Urothelium cell line (cell line): ENCODE data around the gene CD83.
A peak's percentile ranks its signal among the peaks of the same experiment; 100 is the strongest.

Source experiments
- DNase-seq: peaks from one replicate; pipeline ENCODE4 v3.0.0; 2011; ENCODE audit warnings: low spot score, mixed read lengths
- FAIRE-seq: peaks from 2 replicates; lab custom pipeline; 2011; peaks lifted over from hg19 to GRCh38; lab: Jason Lieb, UNC

Gene CD83

GRCh38 chr6:14123386-14124111, 6.0 kb downstream of the CD83 start:
- DNase-seq = no peak

GRCh38 chr6:14125346-14125745, 7.8 kb downstream of the CD83 start:
- DNase-seq = no peak
- FAIRE-seq = no peak

More at GRCh38 chr6:14123386-14124111, 6.0 kb downstream of the CD83 start:
- no peak for FAIRE-seq

GRCh38 chr6:14126191-14126590, 8.6 kb downstream of the CD83 start:
- FAIRE-seq = no peak
- no peak for DNase-seq

- DNase-seq (no peak), FAIRE-seq (no peak)
Measured at GRCh38 chr6:14127611-14128010, 10.0 kb downstream of the CD83 start.

GRCh38 chr6:14128012-14128411, 10.4 kb downstream of the CD83 start:
- no peak for FAIRE-seq

GRCh38 chr6:14128746-14129145, 11.2 kb downstream of the CD83 start:
- FAIRE-seq = no peak

More at GRCh38 chr6:14128012-14128411, 10.4 kb downstream of the CD83 start:
- no peak for DNase-seq

GRCh38 chr6:14129575-14129974, 12.0 kb downstream of the CD83 start:
- DNase-seq (peak; percentile 61), FAIRE-seq (no peak)

More at GRCh38 chr6:14128746-14129145, 11.2 kb downstream of the CD83 start:
- no peak for DNase-seq

GRCh38 chr6:14130435-14131075, 13.0 kb downstream of the CD83 start:
- FAIRE-seq (no peak), DNase-seq (no peak)

- no peak for FAIRE-seq
Measured at GRCh38 chr6:14131579-14131978, 14.0 kb downstream of the CD83 start.

GRCh38 chr6:14132244-14132920, 14.8 kb downstream of the CD83 start:
- DNase-seq = no peak
- no peak for FAIRE-seq

More at GRCh38 chr6:14131579-14131978, 14.0 kb downstream of the CD83 start:
- no peak for DNase-seq

GRCh38 chr6:14132921-14133275, 15.3 kb downstream of the CD83 start:
- no peak for FAIRE-seq
- no peak for DNase-seq

GRCh38 chr6:14134211-14134910, 16.8 kb downstream of the CD83 start:
- FAIRE-seq = no peak
- no peak for DNase-seq

- no peak for DNase-seq
- FAIRE-seq = no peak
Measured at GRCh38 chr6:14135893-14136539, 18.4 kb downstream of the CD83 start.

GRCh38 chr6:14138701-14139215, 21.2 kb downstream of the CD83 start:
- DNase-seq (no peak), FAIRE-seq (no peak)

- DNase-seq = no peak
- FAIRE-seq = no peak
Measured at GRCh38 chr6:14141351-14142062, 23.9 kb downstream of the CD83 start.

- no peak for DNase-seq
- no peak for FAIRE-seq
Measured at GRCh38 chr6:14142063-14142450, 24.5 kb downstream of the CD83 start.

GRCh38 chr6:14142511-14143223, 25.1 kb downstream of the CD83 start:
- FAIRE-seq = no peak
- no peak for DNase-seq

GRCh38 chr6:14143305-14143704, 25.7 kb downstream of the CD83 start:
- DNase-seq (no peak), FAIRE-seq (no peak)

- FAIRE-seq = no peak
- DNase-seq = peak; percentile 88
Measured at GRCh38 chr6:14144678-14145113, 27.1 kb downstream of the CD83 start.
